ENCODE measurements around the gene AREG. TPM values are rescaled to one million over a fixed set of nuclear protein-coding genes. Genes with fewer than 3 reads are reported as not detected.

AREG gene
- total RNA-seq, 1 experiment from 2014 or later: 203 TPM

DNA sequence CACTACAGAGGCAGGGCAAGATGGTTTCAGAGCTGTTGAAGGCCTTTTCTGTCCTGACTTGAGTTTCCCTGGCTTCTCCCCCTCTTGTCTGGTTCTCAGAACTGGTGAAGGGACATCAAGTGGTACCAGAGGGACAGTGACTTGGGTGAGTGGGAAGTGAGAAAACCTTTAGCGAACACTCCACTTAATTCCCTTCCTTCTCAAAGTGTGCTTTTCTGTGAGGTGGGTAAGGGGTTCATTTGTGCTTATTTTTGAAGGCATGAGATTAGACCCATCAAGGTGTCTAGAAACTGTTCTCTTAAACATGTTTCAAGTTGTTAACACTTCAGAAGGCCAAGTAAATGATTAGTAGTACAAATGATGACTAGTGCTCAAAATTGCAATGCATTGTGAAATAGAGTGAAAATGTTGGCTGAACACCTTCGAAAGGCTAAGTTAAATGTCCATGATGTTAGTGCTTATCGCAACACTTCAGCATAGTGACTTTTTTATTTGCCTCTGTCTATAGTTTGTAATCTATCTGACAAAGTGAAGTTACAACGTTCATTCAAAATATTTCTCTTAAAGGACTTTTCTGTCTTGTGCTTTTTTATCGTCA is 2.8 kb downstream of the AREG start:
- H4K20me1 ChIP-seq (ENCODE audit: low read length): peaks cover 14% of the 10 kb centered on the region
- H3K4me3 ChIP-seq (ENCODE audit: low read length): peak overlapping the region; percentile 76
- peaks cover 51% of the 10 kb centered on the region for H3K36me3 ChIP-seq (ENCODE audit: low read depth, low read length)
- TF ChIP-seq EZH2phosphoT487 (IDR thresholded peaks at IDR 0.05; ENCODE audit: borderline replicate concordance, low read length) (no peak), EZH2 (IDR thresholded peaks at IDR 0.05; ENCODE audit: low read length, unreplicated experiment) (no peak)
- TF ChIP-seq, protein P1, sequence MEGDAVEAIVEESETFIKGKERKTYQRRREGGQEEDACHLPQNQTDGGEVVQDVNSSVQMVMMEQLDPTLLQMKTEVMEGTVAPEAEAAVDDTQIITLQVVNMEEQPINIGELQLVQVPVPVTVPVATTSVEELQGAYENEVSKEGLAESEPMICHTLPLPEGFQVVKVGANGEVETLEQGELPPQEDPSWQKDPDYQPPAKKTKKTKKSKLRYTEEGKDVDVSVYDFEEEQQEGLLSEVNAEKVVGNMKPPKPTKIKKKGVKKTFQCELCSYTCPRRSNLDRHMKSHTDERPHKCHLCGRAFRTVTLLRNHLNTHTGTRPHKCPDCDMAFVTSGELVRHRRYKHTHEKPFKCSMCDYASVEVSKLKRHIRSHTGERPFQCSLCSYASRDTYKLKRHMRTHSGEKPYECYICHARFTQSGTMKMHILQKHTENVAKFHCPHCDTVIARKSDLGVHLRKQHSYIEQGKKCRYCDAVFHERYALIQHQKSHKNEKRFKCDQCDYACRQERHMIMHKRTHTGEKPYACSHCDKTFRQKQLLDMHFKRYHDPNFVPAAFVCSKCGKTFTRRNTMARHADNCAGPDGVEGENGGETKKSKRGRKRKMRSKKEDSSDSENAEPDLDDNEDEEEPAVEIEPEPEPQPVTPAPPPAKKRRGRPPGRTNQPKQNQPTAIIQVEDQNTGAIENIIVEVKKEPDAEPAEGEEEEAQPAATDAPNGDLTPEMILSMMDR (conservative IDR thresholded peaks at IDR 0.05; ENCODE audit: low read depth, low read length): no peak
- H3K79me2 ChIP-seq (ENCODE audit: low read length): peaks cover 55% of the 10 kb centered on the region
- no peaks in the 10 kb centered on the region for H3K27me3 ChIP-seq (ENCODE audit: low read length)
- peaks cover 22% of the 10 kb centered on the region for H3F3A ChIP-seq (ENCODE audit: low read length, unreplicated experiment)
- H3K9ac ChIP-seq (ENCODE audit: low read length): peak overlapping the region; percentile 91
- no peak for ATAC-seq
- H3K4me1 ChIP-seq (ENCODE audit: insufficient read depth, low read length): peaks cover 67% of the 10 kb centered on the region
- ChIA-PET CTCF (no interaction called here), POLR2A (ENCODE audit: unreplicated experiment) (no interaction called here)
- no peaks in the 10 kb centered on the region for H3K9me3 ChIP-seq (ENCODE audit: low read length)
- DNase-seq: no peak
- peak overlapping the region; percentile 86 for H3K4me2 ChIP-seq (ENCODE audit: low read length)
- H3K9me2 ChIP-seq (replicated peaks; ENCODE audit: low read length): no peaks in the 10 kb centered on the region
- BruUV-seq (replicated peaks): no TSS peak
- no peak overlapping the region for H2AFZ ChIP-seq (ENCODE audit: low read length)
- intact Hi-C loops (cut with micrococcal nuclease): loop anchor here (5.0 kb wide), 1 partner anchor 50 kb away; no protein-coding TSS in a partner anchor
- peak overlapping the region; percentile 80 for H3K27ac ChIP-seq (ENCODE audit: low read length)

- Histone ChIP-seq H3K9ac (ENCODE audit: low read length) (peak overlapping the region; percentile 91; the same call in 1 of the 2 replicates), H2AFZ (ENCODE audit: low read length) (no peak overlapping the region), H3K4me3 (ENCODE audit: low read length) (peak overlapping the region; percentile 76), H3K4me2 (ENCODE audit: low read length) (peak overlapping the region; percentile 86), H3K27me3 (ENCODE audit: low read length) (no peaks in the 10 kb centered on the region), H3K9me3 (ENCODE audit: low read length) (no peaks in the 10 kb centered on the region), H3K9me2 (replicated peaks; ENCODE audit: low read length) (no peaks in the 10 kb centered on the region), H3K36me3 (ENCODE audit: low read depth, low read length) (peaks cover 67% of the 10 kb centered on the region), H3K79me2 (ENCODE audit: low read length) (peaks cover 51% of the 10 kb centered on the region), H4K20me1 (ENCODE audit: low read length) (peaks cover 14% of the 10 kb centered on the region), H3K4me1 (ENCODE audit: insufficient read depth, low read length) (peaks cover 74% of the 10 kb centered on the region), H3K27ac (ENCODE audit: low read length) (peak overlapping the region; percentile 80), H3F3A (ENCODE audit: low read length, unreplicated experiment) (peaks cover 24% of the 10 kb centered on the region)
- ChIA-PET CTCF (no interaction called here), POLR2A (ENCODE audit: unreplicated experiment) (no interaction called here)
- ATAC-seq: peak; percentile 8
- TF ChIP-seq, protein P1 (conservative IDR thresholded peaks at IDR 0.05; ENCODE audit: low read depth, low read length): no peak
- TF ChIP-seq EZH2 (IDR thresholded peaks at IDR 0.05; ENCODE audit: low read length, unreplicated experiment): no peak
- no peak for TF ChIP-seq EZH2phosphoT487 (IDR thresholded peaks at IDR 0.05; ENCODE audit: borderline replicate concordance, low read length)
- intact Hi-C loops (cut with micrococcal nuclease): loop anchor here (2.0 to 5.0 kb wide), 5 partner anchors 52 to 221 kb away; no protein-coding TSS in a partner anchor
- TSS peak; percentile 27 for BruUV-seq (replicated peaks)
- DNase-seq: peak; percentile 64
Observed at GRCh38 chr4:74449571-74450297, 4.8 kb downstream of the AREG start.

All from PC-3 (cell line).